IgD-negative memory B cell (primary cell): ENCODE measurements around the gene FUT7. TPM values are rescaled to one million over a fixed set of nuclear protein-coding genes. Genes with fewer than 3 reads are reported as not detected.
"Not testable (repeated sequence)": the region's sequence is repeated elsewhere in the genome, so short reads cannot be mapped to it uniquely, and the experiment has no call there.

Experiments
- H3K27ac Mint-ChIP-seq, 3 donors: one replicate each; pipeline ENCODE4 v1.8.0; 2020 to 2022; ENCODE audit warnings: mild to moderate bottlenecking in 3 of 3, mixed read lengths in 3 of 3, moderate library complexity in 1 of 3
- H3K27me3 Mint-ChIP-seq: one replicate; pipeline ENCODE4 v1.8.0; 2021; ENCODE audit warnings: mixed read lengths
- H3K36me3 Mint-ChIP-seq: one replicate; pipeline ENCODE4 v1.8.0; 2020; ENCODE audit warnings: mild to moderate bottlenecking, mixed read lengths
- H3K4me1 Mint-ChIP-seq, 3 donors: one replicate each; pipeline ENCODE4 v1.8.0; 2020 to 2022; ENCODE audit warnings: mixed read lengths in 3 of 3, mild to moderate bottlenecking in 1 of 3
- H3K4me3 Mint-ChIP-seq, 4 donors: one replicate each; pipeline ENCODE4 v1.8.0; 2020 to 2022; ENCODE audit warnings: mild to moderate bottlenecking in 4 of 4, mixed read lengths in 4 of 4, moderate library complexity in 3 of 4
- H3K9me3 Mint-ChIP-seq, 3 donors: one replicate each; pipeline ENCODE4 v1.8.0; 2020 to 2021; ENCODE audit warnings: mixed read lengths in 3 of 3, mild to moderate bottlenecking in 1 of 3
- polyA plus RNA-seq: library from polyadenylated mRNA; unstranded; fragments of 300-500 nt; fragmentation: Illumina TruSeq; gene quantifications from one replicate; pipeline ENCODE4 v1.2.3, GENCODE V29; 2021

The FUT7 gene
- polyA plus RNA-seq, 1 donor from 2014 or later, result 26.6 TPM

GRCh38 chr9:137034709-137035506 lies 3.0 kb upstream of the FUT7 start:
- Mint-ChIP-seq H3K27ac (peak overlapping the region; percentile 49 to 83 (median 62)), H3K27me3 (no peaks in the 10 kb centered on the region), H3K4me1 (peaks cover 18 to 28% (median 20%) of the 10 kb centered on the region in 3 donors), H3K4me3 (peak overlapping the region; percentile 57 to 90 (median 78)), H3K9me3 (no peaks in the 10 kb centered on the region), H3K36me3 (no peaks in the 10 kb centered on the region)

GRCh38 chr9:137034039-137034708 lies 2.3 kb upstream of the FUT7 start:
- H3K27me3 Mint-ChIP-seq, result no peaks in the 10 kb centered on the region
- H3K4me1 Mint-ChIP-seq, result peaks cover 24 to 32% (median 26%) of the 10 kb centered on the region in 3 donors
- peak overlapping the region; percentile 62 to 86 (median 83) for H3K27ac Mint-ChIP-seq
- peak overlapping the region; percentile 88 to 97 (median 94) for H3K4me3 Mint-ChIP-seq
- no peaks in the 10 kb centered on the region for H3K36me3 Mint-ChIP-seq
- H3K9me3 Mint-ChIP-seq, result no peaks in the 10 kb centered on the region

GRCh38 chr9:137033481-137033880 lies 1.6 kb upstream of the FUT7 start:
- H3K27ac Mint-ChIP-seq, result peak overlapping the region; percentile 59 to 86 (median 73)
- H3K4me3 Mint-ChIP-seq, result peak overlapping the region; percentile 88 to 97 (median 94)
- not testable (repeated sequence) for H3K27me3 Mint-ChIP-seq, H3K36me3 Mint-ChIP-seq, H3K9me3 Mint-ChIP-seq
- peaks cover 26 to 32% (median 29%) of the 10 kb centered on the region in 3 donors for H3K4me1 Mint-ChIP-seq

GRCh38 chr9:137032858-137033257 lies 970 bp upstream of the FUT7 start:
- Mint-ChIP-seq H3K27ac (peak overlapping the region; percentile 73 to 91 (median 86)), H3K4me1 (peaks cover 26 to 32% (median 29%) of the 10 kb centered on the region in 3 donors), H3K4me3 (peak overlapping the region; percentile 88 to 97 (median 94)), H3K9me3 (no peaks in the 10 kb centered on the region), H3K36me3 (no peaks in the 10 kb centered on the region), H3K27me3 (no peaks in the 10 kb centered on the region)

- H3K4me1 Mint-ChIP-seq, result peaks cover 30 to 43% (median 33%) of the 10 kb centered on the region in 3 donors
- no peaks in the 10 kb centered on the region for H3K9me3 Mint-ChIP-seq
- peak overlapping the region; percentile 86 to 97 (median 92) for H3K4me3 Mint-ChIP-seq
- no peaks in the 10 kb centered on the region for H3K36me3 Mint-ChIP-seq
- H3K27ac Mint-ChIP-seq, result peak overlapping the region; percentile 80 to 96 (median 93)
- no peaks in the 10 kb centered on the region for H3K27me3 Mint-ChIP-seq
Measured at GRCh38 chr9:137030538-137031527, 1.1 kb downstream of the FUT7 start.

- peak overlapping the region; percentile 86 to 97 (median 92) for H3K4me3 Mint-ChIP-seq
- H3K9me3 Mint-ChIP-seq, result no peaks in the 10 kb centered on the region
- peaks cover 28 to 44% (median 35%) of the 10 kb centered on the region in 3 donors for H3K4me1 Mint-ChIP-seq
- H3K36me3 Mint-ChIP-seq, result no peaks in the 10 kb centered on the region
- no peaks in the 10 kb centered on the region for H3K27me3 Mint-ChIP-seq
- peak overlapping the region; percentile 5 to 96 (median 93) for H3K27ac Mint-ChIP-seq
Measured at GRCh38 chr9:137030006-137030405, 1.9 kb downstream of the FUT7 start.

GRCh38 chr9:137029058-137029936 lies 2.6 kb downstream of the FUT7 start:
- no peaks in the 10 kb centered on the region for H3K27me3 Mint-ChIP-seq
- no peaks in the 10 kb centered on the region for H3K36me3 Mint-ChIP-seq
- peak overlapping the region; percentile 13 to 96 (median 81) for H3K27ac Mint-ChIP-seq
- H3K9me3 Mint-ChIP-seq, result no peaks in the 10 kb centered on the region
- peaks cover 23 to 39% (median 29%) of the 10 kb centered on the region in 3 donors for H3K4me1 Mint-ChIP-seq
- peak overlapping the region; percentile 86 to 97 (median 92) for H3K4me3 Mint-ChIP-seq

GRCh38 chr9:137028263-137029057 lies 3.4 kb downstream of the FUT7 start:
- Mint-ChIP-seq H3K4me1 (peaks cover 23 to 34% (median 27%) of the 10 kb centered on the region in 3 donors), H3K9me3 (no peaks in the 10 kb centered on the region), H3K27me3 (no peaks in the 10 kb centered on the region), H3K27ac (peak overlapping the region in 2 of 3 donors; percentile 81 to 96), H3K4me3 (peak overlapping the region; percentile 80 to 97 (median 90)), H3K36me3 (no peaks in the 10 kb centered on the region)

GRCh38 chr9:137027369-137028262 lies 4.3 kb downstream of the FUT7 start, which contains the start of gene ABCA2:
Gene ABCA2, minus strand, starts transcription at chr9:137028237. Its CDS starts 97 bp downstream, at chr9:137028140.
- Mint-ChIP-seq H3K36me3 (no peaks in the 10 kb centered on the region), H3K4me3 (peak within 1 kb of the TSS; percentile 80 to 97 (median 92)), H3K4me1 (peaks cover 19 to 30% (median 24%) of the 10 kb centered on the region in 3 donors), H3K27me3 (no peaks in the 10 kb centered on the region), H3K27ac (peak within 1 kb of the TSS; percentile 81 to 96 (median 94)), H3K9me3 (no peaks in the 10 kb centered on the region)

- H3K4me1 Mint-ChIP-seq, result peaks cover 19 to 26% (median 22%) of the 10 kb centered on the region in 3 donors
Measured at GRCh38 chr9:137026828-137027227, 5.1 kb downstream of the FUT7 start.

GRCh38 chr9:137026384-137026783 lies 5.5 kb downstream of the FUT7 start:
- Mint-ChIP-seq H3K4me1 (peaks cover 19 to 24% (median 22%) of the 10 kb centered on the region in 3 donors), H3K27me3 (no peaks in the 10 kb centered on the region), H3K27ac (peak overlapping the region; percentile 67 to 94 (median 89)), H3K9me3 (no peaks in the 10 kb centered on the region), H3K4me3 (peak overlapping the region in 3 of 4 donors; percentile 81 to 88 (median 87)), H3K36me3 (no peaks in the 10 kb centered on the region)

More at GRCh38 chr9:137026828-137027227, 5.1 kb downstream of the FUT7 start:
- peak overlapping the region; percentile 67 to 94 (median 89) for H3K27ac Mint-ChIP-seq
- H3K27me3 Mint-ChIP-seq, result no peaks in the 10 kb centered on the region
- H3K4me3 Mint-ChIP-seq, result peak overlapping the region in 3 of 4 donors; percentile 74 to 88 (median 87)
- H3K9me3 Mint-ChIP-seq, result no peaks in the 10 kb centered on the region
- no peaks in the 10 kb centered on the region for H3K36me3 Mint-ChIP-seq

GRCh38 chr9:137025517-137025966 lies 6.3 kb downstream of the FUT7 start:
- no peaks in the 10 kb centered on the region for H3K27me3 Mint-ChIP-seq
- peak overlapping the region; percentile 10 to 94 (median 89) for H3K27ac Mint-ChIP-seq
- peak overlapping the region in 2 of 4 donors; percentile 87 to 88 for H3K4me3 Mint-ChIP-seq
- no peaks in the 10 kb centered on the region for H3K9me3 Mint-ChIP-seq
- no peaks in the 10 kb centered on the region for H3K36me3 Mint-ChIP-seq
- peaks cover 16 to 21% (median 18%) of the 10 kb centered on the region in 3 donors for H3K4me1 Mint-ChIP-seq
